Nephron (organoid): ENCODE results near the gene CNR2.

Experiments used
- H3K27ac Mint-ChIP-seq, 3 experiments: 2 replicates each; pipeline ENCODE4 v1.8.0; 2020; ENCODE audit warnings: mixed read lengths in 3 of 3, mild to moderate bottlenecking in 2 of 3, moderate library complexity in 1 of 3
- H3K27me3 Mint-ChIP-seq: 2 replicates; pipeline ENCODE4 v1.8.0; 2021; ENCODE audit warnings: low read depth, mild to moderate bottlenecking, moderate library complexity, mixed read lengths
- H3K36me3 Mint-ChIP-seq: 2 replicates; pipeline ENCODE4 v1.8.0; 2020; ENCODE audit warnings: low read depth, mixed read lengths
- H3K4me1 Mint-ChIP-seq: 2 replicates; pipeline ENCODE4 v1.8.0; 2020; ENCODE audit warnings: mixed read lengths
- H3K4me3 Mint-ChIP-seq, 3 experiments: 2 replicates each; pipeline ENCODE4 v1.8.0; 2020; ENCODE audit warnings: mild to moderate bottlenecking in 3 of 3, mixed read lengths in 3 of 3, moderate library complexity in 2 of 3
- H3K9me3 Mint-ChIP-seq: 2 replicates; pipeline ENCODE4 v1.8.0; 2020; ENCODE audit warnings: mixed read lengths
- TF ChIP-seq, protein P1 (sequence below), 3 experiments: fragments of 200-600 bp; sonication (generic); IDR thresholded peaks; one replicate each; pipeline ENCODE4 v1.5.0; 2021; ENCODE audit warnings: antibody characterized with exemption in 3 of 3; ENCODE audit not compliant: unreplicated experiment in 3 of 3

Gene CNR2

DNA sequence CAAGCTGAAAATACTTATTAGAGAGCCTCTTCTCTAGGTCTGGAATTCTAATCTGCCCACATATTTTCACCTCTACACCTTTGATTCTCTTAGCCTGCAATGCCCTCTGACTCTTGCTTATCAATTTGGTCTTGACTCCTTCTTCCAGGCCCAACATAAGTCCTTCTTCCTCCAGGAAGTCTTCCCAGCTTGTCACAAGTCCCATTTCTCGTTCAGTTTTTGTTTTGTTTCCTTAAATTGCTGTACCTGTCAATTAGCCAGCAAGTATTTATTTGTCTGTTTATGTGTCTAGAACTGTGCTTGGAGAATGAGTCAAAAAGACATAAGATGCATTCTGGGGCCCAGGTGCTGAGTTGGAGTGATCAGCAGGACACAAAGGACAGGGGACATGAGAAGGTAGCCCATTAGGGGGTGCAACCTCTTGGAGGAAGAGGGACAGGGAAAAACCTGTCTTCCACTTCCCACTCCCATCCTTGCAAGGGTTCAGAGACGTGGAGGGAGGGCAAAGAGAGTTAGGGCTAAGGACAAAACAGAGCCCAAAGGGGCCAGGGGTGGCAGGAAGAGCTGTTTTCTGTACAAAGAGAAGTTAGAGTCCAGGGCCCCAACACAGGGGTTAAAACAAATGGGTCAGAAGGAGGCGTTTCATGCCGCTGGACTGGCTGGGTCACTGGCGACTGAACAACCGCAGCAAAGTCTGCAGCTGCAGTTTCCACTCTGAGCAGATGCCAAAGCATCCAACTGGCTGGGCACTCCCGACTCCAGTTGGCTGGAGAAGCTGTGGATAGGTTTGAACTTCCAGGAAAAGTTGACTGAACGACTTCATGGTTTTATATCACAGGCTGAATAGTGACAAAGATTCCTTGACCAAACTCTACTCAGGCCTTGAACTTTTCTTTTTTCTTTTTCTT lies 10.7 kb upstream of the CNR2 start:
- H3K27me3 Mint-ChIP-seq = peaks cover 17% of the 10 kb centered on the region
- no peak overlapping the region for H3K27ac Mint-ChIP-seq
- H3K9me3 Mint-ChIP-seq = no peaks in the 10 kb centered on the region
- no peaks in the 10 kb centered on the region for H3K4me1 Mint-ChIP-seq
- TF ChIP-seq, protein P1, sequence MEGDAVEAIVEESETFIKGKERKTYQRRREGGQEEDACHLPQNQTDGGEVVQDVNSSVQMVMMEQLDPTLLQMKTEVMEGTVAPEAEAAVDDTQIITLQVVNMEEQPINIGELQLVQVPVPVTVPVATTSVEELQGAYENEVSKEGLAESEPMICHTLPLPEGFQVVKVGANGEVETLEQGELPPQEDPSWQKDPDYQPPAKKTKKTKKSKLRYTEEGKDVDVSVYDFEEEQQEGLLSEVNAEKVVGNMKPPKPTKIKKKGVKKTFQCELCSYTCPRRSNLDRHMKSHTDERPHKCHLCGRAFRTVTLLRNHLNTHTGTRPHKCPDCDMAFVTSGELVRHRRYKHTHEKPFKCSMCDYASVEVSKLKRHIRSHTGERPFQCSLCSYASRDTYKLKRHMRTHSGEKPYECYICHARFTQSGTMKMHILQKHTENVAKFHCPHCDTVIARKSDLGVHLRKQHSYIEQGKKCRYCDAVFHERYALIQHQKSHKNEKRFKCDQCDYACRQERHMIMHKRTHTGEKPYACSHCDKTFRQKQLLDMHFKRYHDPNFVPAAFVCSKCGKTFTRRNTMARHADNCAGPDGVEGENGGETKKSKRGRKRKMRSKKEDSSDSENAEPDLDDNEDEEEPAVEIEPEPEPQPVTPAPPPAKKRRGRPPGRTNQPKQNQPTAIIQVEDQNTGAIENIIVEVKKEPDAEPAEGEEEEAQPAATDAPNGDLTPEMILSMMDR (IDR thresholded peaks at IDR 0.05; ENCODE audit: unreplicated experiment in 3 of 3) = no peak
- H3K36me3 Mint-ChIP-seq = no peaks in the 10 kb centered on the region
- no peak overlapping the region for H3K4me3 Mint-ChIP-seq

DNA sequence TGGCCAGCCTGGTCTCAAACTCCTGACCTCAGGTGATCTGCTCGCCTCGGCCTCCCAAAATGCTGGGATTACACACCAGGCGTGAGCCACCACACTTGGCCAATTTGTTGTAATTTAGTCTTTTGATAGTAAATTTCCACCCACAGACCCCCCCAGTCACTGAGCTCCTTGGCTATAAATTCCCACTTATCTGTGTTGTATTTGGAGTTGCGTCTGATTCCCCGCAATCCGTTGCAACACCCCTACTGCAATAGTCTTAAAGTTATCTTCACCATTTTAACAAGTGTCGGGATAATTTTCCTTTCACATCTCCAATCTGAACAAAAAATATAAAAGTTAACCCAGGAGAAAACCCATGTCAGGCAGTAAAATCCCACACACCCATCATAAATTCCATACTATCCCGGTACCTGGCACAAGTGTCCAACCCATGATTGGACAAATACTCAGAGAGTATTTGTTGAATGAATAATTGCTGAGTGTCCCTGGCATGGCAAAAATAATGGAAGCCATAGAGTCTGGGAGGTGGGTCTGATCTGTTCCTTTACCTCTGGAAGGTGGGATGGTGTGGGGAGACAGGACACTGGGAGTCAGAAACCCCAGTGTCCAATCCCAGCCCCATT lies 9.3 kb upstream of the CNR2 start:
- peaks cover 17% of the 10 kb centered on the region for H3K27me3 Mint-ChIP-seq
- H3K27ac Mint-ChIP-seq = no peak overlapping the region
- no peaks in the 10 kb centered on the region for H3K4me1 Mint-ChIP-seq
- H3K4me3 Mint-ChIP-seq = no peak overlapping the region
- TF ChIP-seq, protein P1 (IDR thresholded peaks at IDR 0.05; ENCODE audit: unreplicated experiment in 3 of 3) = no peak
- no peaks in the 10 kb centered on the region for H3K36me3 Mint-ChIP-seq
- H3K9me3 Mint-ChIP-seq = no peaks in the 10 kb centered on the region

DNA sequence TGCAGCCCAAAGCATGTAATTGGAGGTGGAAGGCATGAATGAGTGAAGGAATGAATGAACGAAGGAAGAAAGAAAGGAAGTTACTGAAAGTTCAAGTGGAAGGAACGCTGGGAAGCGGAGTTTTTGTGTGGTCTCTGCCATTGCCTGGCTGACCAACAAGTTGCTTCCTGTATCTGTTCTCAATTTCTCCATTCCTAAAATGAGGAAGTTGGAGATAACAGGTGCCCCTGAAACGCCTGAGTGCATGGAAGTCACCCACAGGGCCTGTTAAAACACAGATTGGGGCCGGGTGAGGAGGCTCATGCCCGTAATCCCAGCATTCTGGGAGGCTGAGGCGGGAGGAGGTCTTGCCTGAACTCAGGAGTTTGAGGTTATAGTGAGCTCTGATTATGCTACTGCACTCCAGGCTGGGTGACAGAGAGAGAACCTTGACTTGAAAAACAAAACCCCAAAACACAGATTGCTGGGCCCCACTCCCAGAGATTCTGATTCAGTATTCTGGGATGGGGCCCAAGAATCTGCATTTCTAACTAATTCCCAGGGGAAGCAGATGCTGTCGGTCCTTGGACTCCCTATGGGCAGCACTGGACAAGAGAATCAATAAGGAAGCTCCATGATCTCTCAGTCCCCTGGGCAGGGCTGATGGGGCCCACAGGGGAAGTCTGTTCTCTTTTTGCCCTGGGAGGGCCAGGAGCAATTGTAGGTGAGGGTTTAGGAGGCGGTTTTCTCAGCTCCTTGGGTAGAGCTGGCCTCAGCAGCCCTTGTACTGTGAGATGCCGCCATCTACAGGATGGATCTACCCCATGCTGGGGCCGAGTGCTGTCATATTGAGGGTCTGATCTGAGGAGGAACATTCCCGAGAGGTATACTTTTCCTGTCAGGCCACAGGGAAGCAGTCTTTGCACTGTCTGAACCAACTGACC lies 3.3 kb upstream of the CNR2 start:
- TF ChIP-seq, protein P1 (IDR thresholded peaks at IDR 0.05; ENCODE audit: unreplicated experiment in 3 of 3) = peak; percentile 66 to 74 (median 71)
- Mint-ChIP-seq H3K36me3 (no peaks in the 10 kb centered on the region), H3K4me1 (no peaks in the 10 kb centered on the region), H3K4me3 (no peak overlapping the region), H3K27ac (no peak overlapping the region), H3K9me3 (no peaks in the 10 kb centered on the region), H3K27me3 (no peaks in the 10 kb centered on the region)

GRCh38 chr1:23915466-23915865 lies 2.3 kb upstream of the CNR2 start:
- no peaks in the 10 kb centered on the region for H3K4me1 Mint-ChIP-seq
- no peak overlapping the region for H3K4me3 Mint-ChIP-seq
- TF ChIP-seq, protein P1 (IDR thresholded peaks at IDR 0.05; ENCODE audit: unreplicated experiment in 3 of 3) = no peak
- no peak overlapping the region for H3K27ac Mint-ChIP-seq
- no peaks in the 10 kb centered on the region for H3K9me3 Mint-ChIP-seq
- H3K36me3 Mint-ChIP-seq = no peaks in the 10 kb centered on the region
- H3K27me3 Mint-ChIP-seq = no peaks in the 10 kb centered on the region

DNA sequence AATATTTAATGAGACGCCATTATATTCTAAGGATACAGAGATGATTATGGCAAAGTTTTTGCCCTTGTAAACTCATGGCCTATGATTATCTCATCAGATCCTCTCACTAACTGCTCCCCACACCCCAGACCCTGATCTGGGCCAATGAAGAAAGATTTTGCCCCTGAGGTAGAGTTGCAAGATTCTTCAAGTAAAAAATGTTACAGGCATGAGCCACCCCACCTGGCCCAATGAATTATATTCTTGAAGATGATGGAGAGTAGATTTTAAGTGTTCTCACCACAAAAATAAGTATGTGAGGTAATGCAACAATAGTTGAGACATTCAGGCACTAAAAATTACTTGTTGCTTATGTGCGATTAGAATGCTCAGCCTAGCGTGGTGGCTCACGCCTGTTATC lies 1.8 kb upstream of the CNR2 start:
- H3K4me1 Mint-ChIP-seq = no peaks in the 10 kb centered on the region
- H3K9me3 Mint-ChIP-seq = no peaks in the 10 kb centered on the region
- no peak overlapping the region for H3K27ac Mint-ChIP-seq
- peaks cover 4% of the 10 kb centered on the region for H3K27me3 Mint-ChIP-seq
- H3K4me3 Mint-ChIP-seq = no peak overlapping the region
- TF ChIP-seq, protein P1 (IDR thresholded peaks at IDR 0.05; ENCODE audit: unreplicated experiment in 3 of 3) = no peak
- no peaks in the 10 kb centered on the region for H3K36me3 Mint-ChIP-seq
